HG03460 (cell line): Measurements from ENCODE around the gene CERS2.
A peak's percentile ranks its signal among the peaks of the same experiment; 100 is the strongest.

Source experiments
- ATAC-seq: cut with Tn5 transposase; IDR thresholded peaks from one replicate; pipeline ENCODE4 v1.9.1; 2021; ENCODE audit not compliant: unreplicated experiment

The CERS2 gene, protein sequence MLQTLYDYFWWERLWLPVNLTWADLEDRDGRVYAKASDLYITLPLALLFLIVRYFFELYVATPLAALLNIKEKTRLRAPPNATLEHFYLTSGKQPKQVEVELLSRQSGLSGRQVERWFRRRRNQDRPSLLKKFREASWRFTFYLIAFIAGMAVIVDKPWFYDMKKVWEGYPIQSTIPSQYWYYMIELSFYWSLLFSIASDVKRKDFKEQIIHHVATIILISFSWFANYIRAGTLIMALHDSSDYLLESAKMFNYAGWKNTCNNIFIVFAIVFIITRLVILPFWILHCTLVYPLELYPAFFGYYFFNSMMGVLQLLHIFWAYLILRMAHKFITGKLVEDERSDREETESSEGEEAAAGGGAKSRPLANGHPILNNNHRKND

DNA sequence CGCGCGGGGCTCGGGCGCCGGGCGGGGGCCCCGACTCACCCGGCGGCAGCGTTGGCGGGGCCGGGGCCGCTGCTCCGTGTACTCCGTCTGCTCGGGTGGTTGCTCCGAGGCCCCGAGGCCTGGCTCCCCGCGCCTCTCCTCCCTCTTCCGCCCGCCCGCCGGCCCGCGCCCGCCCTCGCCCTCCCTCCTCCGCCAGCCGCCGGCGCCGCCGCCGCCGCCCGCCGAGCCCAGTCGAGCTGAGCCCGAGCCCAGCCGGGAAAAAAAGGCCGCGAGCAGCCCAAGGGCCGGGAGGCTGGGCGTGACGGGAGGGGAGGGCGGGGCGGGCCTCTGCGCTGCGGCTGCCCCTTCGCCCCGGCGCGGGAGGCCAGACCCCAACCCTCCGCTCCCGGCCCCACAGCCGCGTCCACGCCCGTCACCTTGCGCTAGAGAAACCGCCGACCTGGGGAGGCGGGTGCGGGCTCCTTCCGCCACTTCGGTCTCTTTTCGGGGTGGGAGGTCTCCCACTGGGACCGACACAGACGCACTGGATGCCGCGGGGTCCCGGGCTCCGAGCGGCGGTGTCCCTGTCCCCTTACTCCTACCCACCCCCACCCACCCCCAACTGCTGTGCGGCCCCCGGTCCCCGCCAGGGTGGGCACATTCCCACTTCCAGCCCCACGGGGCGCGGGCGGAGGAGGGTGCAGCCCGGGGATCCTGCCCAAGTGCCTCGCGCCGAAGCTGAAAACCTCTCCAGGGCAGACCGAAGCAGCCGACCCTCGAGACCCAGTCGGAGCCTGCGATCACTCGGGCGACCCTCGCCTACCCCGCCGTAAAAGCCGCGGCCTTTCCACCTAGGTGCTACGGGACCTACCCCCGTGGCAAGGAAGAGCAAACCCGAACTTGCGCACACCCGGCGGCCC is at the start of gene CERS2:
Gene CERS2 (minus strand): TSS at position 256 of the 899 bp plus-strand sequence. CDS start 5,745 bp downstream, outside the sequence.
- peak; percentile 46 for ATAC-seq

GRCh38 chr1:151013518-151013917 is 38.9 kb upstream of the CERS2 start:
- no peak for ATAC-seq

GRCh38 chr1:151012684-151013471 is 38.2 kb upstream of the CERS2 start:
- no peak for ATAC-seq

DNA sequence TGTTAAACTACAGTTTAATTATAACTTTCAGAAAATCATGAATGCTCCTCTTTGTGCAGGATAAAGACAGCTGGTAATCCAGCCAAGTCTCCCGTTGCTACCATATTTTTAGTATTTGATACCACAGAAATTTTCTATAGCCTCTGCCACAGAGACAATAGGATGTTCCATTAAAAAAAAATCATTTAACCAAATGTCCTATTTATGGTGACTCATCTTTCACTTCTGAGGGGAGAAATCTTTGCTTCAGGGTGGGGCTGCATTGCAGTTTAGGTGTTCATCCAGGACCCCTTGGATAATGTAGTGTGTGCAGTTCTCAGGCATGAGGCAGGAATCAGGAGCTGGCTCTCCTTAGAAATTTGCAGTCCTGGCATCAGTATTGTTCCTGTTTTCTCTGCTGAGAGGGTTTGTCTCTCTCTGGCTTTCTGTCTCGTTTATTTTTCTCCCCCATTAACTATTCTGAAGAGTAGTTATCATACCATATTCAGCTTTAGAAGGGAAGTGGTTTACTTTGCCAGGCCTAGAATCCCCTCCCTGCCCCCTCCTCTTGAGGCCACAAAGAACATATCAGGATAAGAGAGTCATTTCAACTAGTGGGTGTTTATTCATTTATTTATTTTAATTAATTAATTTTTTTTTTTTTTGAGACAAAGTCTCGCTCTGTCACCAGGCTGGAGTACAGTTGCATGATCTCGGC is 36.7 kb upstream of the CERS2 start:
- no peak for ATAC-seq

DNA sequence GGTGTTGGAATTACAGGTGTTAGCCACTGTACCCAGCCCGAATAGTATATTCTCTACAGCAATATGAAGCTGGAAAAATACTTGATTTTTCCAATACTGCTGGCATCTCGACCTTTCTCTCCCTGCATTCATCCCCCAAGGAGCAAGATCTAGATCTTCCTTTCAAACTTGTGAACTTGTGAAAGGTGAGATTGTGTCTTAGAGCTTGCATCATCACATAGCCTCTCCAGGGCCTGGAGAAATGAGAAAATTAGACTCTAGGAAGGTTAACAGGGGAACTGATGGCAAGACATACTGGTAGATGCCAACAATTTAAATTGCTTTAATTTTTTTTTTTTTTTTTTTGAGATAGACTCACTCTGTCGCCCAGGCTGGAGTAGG is 35.7 kb upstream of the CERS2 start:
- ATAC-seq = no peak

- ATAC-seq = no peak
Measured at GRCh38 chr1:151009674-151010345, 35.2 kb upstream of the CERS2 start.

- no peak for ATAC-seq
Measured at GRCh38 chr1:151009206-151009587, 34.6 kb upstream of the CERS2 start.

DNA sequence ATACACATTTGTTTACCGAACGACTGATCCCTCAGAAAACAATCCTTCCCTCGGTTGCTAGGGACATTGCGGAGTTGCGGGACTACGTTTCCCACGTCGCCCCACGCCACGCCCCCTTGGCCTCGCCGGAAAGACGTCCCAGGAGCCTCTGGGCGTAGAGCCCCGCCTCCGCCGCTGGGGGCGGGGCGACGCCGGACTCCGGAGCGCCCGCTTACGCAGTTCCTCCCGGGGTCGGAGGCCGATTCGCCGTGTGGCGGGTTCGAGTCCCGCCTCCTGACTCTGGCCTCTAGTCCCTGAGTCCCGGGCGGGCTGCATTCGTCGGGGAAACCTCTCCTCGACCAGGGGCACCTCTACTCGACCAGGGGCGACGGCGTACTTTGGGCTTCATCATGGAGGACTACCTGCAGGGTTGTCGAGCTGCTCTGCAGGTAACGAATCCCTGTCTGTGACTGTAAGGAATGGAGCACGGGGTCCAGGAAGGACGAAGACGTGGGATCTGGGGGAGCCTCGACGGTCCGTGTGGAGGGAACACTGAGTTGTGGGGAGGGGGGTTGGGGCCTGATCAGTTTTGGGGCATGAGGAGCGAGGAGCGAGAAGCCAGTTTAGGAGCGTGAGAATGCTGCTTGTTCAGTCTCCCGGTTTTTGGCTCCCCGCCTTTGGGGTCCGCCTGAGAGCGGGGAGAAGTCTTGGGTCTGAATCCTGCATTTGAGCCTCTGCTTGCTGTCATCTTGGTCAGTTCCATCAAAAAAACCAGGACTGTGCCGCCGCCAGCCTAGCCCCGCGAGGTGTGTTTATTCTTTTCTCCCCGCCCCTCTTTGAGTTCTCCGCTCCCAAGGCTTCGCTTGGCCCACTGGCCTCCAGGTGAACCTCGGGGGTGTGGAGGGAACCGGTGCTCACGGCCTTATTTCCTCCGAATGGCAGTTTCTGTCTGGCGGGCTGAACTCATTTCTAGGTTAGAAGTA is 33.9 kb upstream of the CERS2 start, which contains the start of gene PRUNE1:
Gene PRUNE1 (plus strand): TSS at position 206 of the 962 bp plus-strand sequence. CDS start 184 bp downstream, at position 390.
- peak; percentile 66 for ATAC-seq

DNA sequence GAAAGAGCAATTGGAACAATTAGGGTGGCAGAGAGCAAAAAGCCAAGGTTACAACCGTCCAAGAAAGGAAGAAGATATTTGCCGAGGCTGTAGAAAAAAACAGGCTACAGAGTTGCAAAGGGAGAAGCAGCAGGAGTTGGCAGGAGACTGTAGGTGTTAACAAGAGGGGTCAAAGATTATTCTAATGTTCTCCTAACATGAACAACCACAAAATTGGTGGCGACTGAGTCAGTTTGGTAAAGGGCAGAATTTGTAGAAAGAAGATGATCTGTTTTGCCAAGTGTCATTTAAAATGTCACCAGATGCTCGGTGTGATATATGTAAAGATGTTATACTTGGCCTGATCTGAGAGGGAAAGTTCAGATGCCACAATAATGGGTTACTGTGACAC is 33.2 kb upstream of the CERS2 start:
- no peak for ATAC-seq

GRCh38 chr1:151006327-151007052 is 31.9 kb upstream of the CERS2 start, which contains the start of gene MINDY1:
MINDY1 (minus strand) TSS chr1:151006902; CDS start chr1:151002617, 4,285 bp downstream.
- no peak for ATAC-seq

- ATAC-seq = no peak
Measured at GRCh38 chr1:151005729-151006319, 31.2 kb upstream of the CERS2 start.

GRCh38 chr1:151003180-151003579 is 28.5 kb upstream of the CERS2 start:
- ATAC-seq = no peak

DNA sequence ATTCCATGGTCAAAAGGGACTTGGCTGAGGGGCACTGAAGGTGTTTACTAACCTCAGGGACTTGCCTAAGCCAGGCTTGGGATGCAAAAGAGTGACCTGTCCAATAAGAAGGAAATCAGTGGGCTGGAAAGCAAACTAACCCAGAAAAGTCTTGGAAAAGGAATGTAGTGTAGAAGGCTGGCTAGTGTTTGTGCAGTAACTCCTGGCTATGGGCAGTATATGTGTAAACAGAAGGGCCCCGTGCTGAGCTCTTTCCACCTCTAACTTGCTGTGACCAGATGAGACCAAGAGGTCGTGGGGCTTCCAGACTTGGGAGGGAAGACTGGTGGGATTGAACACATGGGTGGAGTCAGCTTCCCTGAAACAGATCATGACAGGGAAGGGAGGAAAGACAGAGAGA is 28.0 kb upstream of the CERS2 start:
- ATAC-seq = no peak

- ATAC-seq = no peak
Measured at GRCh38 chr1:151002051-151002450, 27.4 kb upstream of the CERS2 start.

DNA sequence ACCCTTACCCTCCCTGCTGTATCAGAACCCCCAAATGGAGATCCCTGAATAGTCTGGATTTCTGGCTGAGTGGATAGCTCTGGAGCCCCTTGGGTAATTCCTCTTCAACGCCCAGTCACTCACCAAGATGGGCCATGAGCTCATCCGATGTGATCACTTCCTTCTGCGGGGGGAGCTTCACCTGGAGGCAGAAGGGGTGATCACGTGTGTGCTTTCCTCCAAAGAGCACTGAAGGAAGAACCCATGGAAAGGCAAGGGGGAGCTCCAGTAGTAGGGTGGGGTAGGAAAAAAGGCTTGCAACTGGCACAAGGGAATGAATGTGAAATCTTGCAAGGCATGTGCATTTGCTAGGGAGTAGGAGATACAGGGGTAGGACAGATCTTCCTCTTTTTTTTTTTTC is 27.0 kb upstream of the CERS2 start:
- no peak for ATAC-seq

- ATAC-seq = no peak
Measured at GRCh38 chr1:151000408-151000807, 25.8 kb upstream of the CERS2 start.

GRCh38 chr1:150999926-151000325 is 25.3 kb upstream of the CERS2 start:
- ATAC-seq = no peak
